H1 (cell line): Measurements from ENCODE around the gene ADPRS.

Experiments
- BCL11A ChIP-seq, 2 experiments: IDR thresholded peaks; one replicate each; pipeline ENCODE4 v1.6.1; 2011; ENCODE audit warnings: low read depth in 2 of 2, low read length in 2 of 2, mild to moderate bottlenecking in 2 of 2
- EP300 ChIP-seq, 2 experiments: IDR thresholded peaks; 1 replicate in 1 of 2; 2 replicates in 1 of 2; pipeline ENCODE4 v1.6.1; 2011 to 2012; ENCODE audit warnings: low read depth in 2 of 2, low read length in 2 of 2, mild to moderate bottlenecking in 2 of 2, borderline replicate concordance in 1 of 2, inconsistent platforms in 1 of 2, moderate library complexity in 1 of 2
- NRF1 ChIP-seq: IDR thresholded peaks from 2 replicates; pipeline ENCODE4 v1.6.1; 2011; ENCODE audit warnings: mild to moderate bottlenecking, low read depth, low read length, improper control_type of control experiment
- PHF8 ChIP-seq: fragments of 200-600 bp; sonication (generic); conservative IDR thresholded peaks from 2 replicates; pipeline ENCODE4 v1.7.1; 2012; ENCODE audit warnings: low read depth, mild to moderate bottlenecking, inconsistent platforms, low read length, moderate library complexity
- POLR2A ChIP-seq, 2 experiments: IDR thresholded peaks; 1 replicate in 1 of 2; 2 replicates in 1 of 2; pipeline ENCODE4 v1.6.1; 2011; ENCODE audit warnings: low read depth in 2 of 2, low read length in 2 of 2, mild to moderate bottlenecking in 2 of 2; ENCODE audit errors: control extremely low read depth in 1 of 2
- POLR2AphosphoS5 ChIP-seq: IDR thresholded peaks from 2 replicates; pipeline ENCODE4 v1.6.1; 2011; ENCODE audit warnings: low read depth, low read length
- RBBP5 ChIP-seq: IDR thresholded peaks from 2 replicates; pipeline ENCODE4 v1.7.1; 2012; ENCODE audit warnings: low read depth, mild to moderate bottlenecking, inconsistent platforms, low read length, moderate library complexity, borderline replicate concordance
- SAP30 ChIP-seq: fragments of 300-600 bp; sonication (generic); IDR thresholded peaks from 2 replicates; pipeline ENCODE4 v1.7.1; 2012; ENCODE audit warnings: low read length, moderate library complexity, mild to moderate bottlenecking, inconsistent platforms; ENCODE audit not compliant: insufficient read depth, insufficient replicate concordance
- SIRT6 ChIP-seq: IDR thresholded peaks from one replicate; pipeline ENCODE4 v1.7.1; 2012; ENCODE audit warnings: low read length, inconsistent platforms
- TAF1 ChIP-seq: IDR thresholded peaks from 2 replicates; pipeline ENCODE4 v1.6.1; 2011; ENCODE audit warnings: mild to moderate bottlenecking, low read depth, low read length
- TEAD4 ChIP-seq: IDR thresholded peaks from 2 replicates; pipeline ENCODE4 v1.6.1; 2012; ENCODE audit warnings: low read depth, low read length, inconsistent platforms, mixed read lengths
- TF ChIP-seq, protein P1 (sequence below), 3 experiments: IDR thresholded peaks; 1 replicate in 2 of 3; 2 replicates in 1 of 3; pipeline versions ENCODE4 v1.5.1 to v1.6.1; 2011; ENCODE audit warnings: low read length in 3 of 3, mild to moderate bottlenecking in 3 of 3, inconsistent platforms in 2 of 3, low read depth in 1 of 3, moderate library complexity in 1 of 3; ENCODE audit not compliant: insufficient read depth in 1 of 3; ENCODE audit errors: control extremely low read depth in 1 of 3

GRCh38 chr1:36097693-36098585 lies 9.2 kb downstream of the ADPRS start:
- TF ChIP-seq POLR2AphosphoS5, result no peak
- TF ChIP-seq, protein P1, sequence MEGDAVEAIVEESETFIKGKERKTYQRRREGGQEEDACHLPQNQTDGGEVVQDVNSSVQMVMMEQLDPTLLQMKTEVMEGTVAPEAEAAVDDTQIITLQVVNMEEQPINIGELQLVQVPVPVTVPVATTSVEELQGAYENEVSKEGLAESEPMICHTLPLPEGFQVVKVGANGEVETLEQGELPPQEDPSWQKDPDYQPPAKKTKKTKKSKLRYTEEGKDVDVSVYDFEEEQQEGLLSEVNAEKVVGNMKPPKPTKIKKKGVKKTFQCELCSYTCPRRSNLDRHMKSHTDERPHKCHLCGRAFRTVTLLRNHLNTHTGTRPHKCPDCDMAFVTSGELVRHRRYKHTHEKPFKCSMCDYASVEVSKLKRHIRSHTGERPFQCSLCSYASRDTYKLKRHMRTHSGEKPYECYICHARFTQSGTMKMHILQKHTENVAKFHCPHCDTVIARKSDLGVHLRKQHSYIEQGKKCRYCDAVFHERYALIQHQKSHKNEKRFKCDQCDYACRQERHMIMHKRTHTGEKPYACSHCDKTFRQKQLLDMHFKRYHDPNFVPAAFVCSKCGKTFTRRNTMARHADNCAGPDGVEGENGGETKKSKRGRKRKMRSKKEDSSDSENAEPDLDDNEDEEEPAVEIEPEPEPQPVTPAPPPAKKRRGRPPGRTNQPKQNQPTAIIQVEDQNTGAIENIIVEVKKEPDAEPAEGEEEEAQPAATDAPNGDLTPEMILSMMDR (IDR thresholded peaks at IDR 0.05; ENCODE audit: control extremely low read depth in 1 of 3, insufficient read depth in 1 of 3, low read depth in 1 of 3, low read length in 3 of 3), result no peak
- no peak for TF ChIP-seq TAF1
- no peak for TF ChIP-seq RBBP5
- TF ChIP-seq EP300 (IDR thresholded peaks at IDR 0.05; ENCODE audit: borderline replicate concordance in 1 of 2, low read depth in 2 of 2, low read length in 2 of 2), result no peak
- no peak for TF ChIP-seq NRF1
- no peak for TF ChIP-seq PHF8
- no peak for TF ChIP-seq SAP30
- no peak for TF ChIP-seq SIRT6
- no peak for TF ChIP-seq TEAD4
- TF ChIP-seq POLR2A (IDR thresholded peaks at IDR 0.05; ENCODE audit: control extremely low read depth in 1 of 2, low read depth in 2 of 2, low read length in 2 of 2), result no peak
- no peak for TF ChIP-seq BCL11A (IDR thresholded peaks at IDR 0.05; ENCODE audit: low read depth in 2 of 2, low read length in 2 of 2)
